H9 (cell line): Measurements from ENCODE around the gene HAUS7. TPM values are rescaled to one million over a fixed set of nuclear protein-coding genes. Genes with fewer than 3 reads are reported as not detected.

Source experiments
- DNase-seq: peaks from one replicate; pipeline ENCODE4 v3.0.0-alpha.2; 2017
- H2AFZ ChIP-seq: one replicate; pipeline ENCODE4 v1.6.1; 2013; ENCODE audit warnings: mild to moderate bottlenecking, low read length, control low read depth, moderate library complexity
- H2AK5ac ChIP-seq: 2 replicates; pipeline ENCODE4 v1.6.1; 2013; ENCODE audit warnings: low read length, control low read depth, mixed read lengths; ENCODE audit not compliant: insufficient read length
- H2BK120ac ChIP-seq: one replicate; pipeline ENCODE4 v1.6.1; 2013; ENCODE audit warnings: low read depth, mild to moderate bottlenecking, low read length, control low read depth, inconsistent platforms; ENCODE audit not compliant: poor library complexity, severe bottlenecking
- H2BK12ac ChIP-seq: 2 replicates; pipeline ENCODE4 v1.6.1; 2013; ENCODE audit warnings: low read length, control low read depth, mixed read lengths, low read depth; ENCODE audit not compliant: insufficient read length
- H2BK15ac ChIP-seq: 2 replicates; pipeline ENCODE4 v1.6.1; 2013; ENCODE audit warnings: low read depth, low read length, control low read depth
- H2BK20ac ChIP-seq: one replicate; pipeline ENCODE4 v1.6.1; 2013; ENCODE audit warnings: low read depth, mild to moderate bottlenecking, low read length, control low read depth, inconsistent platforms; ENCODE audit not compliant: poor library complexity, severe bottlenecking
- H2BK5ac ChIP-seq: 2 replicates; pipeline ENCODE4 v1.6.1; 2013; ENCODE audit warnings: low read length, control low read depth, mixed read lengths; ENCODE audit not compliant: insufficient read length
- H3K14ac ChIP-seq: 2 replicates; pipeline ENCODE4 v1.6.1; 2013; ENCODE audit warnings: low read length, control low read depth; ENCODE audit not compliant: insufficient read depth
- H3K18ac ChIP-seq: 2 replicates; pipeline ENCODE4 v1.6.1; 2013; ENCODE audit warnings: low read depth, mild to moderate bottlenecking, mixed read lengths, low read length, control low read depth; ENCODE audit not compliant: insufficient read length
- H3K23ac ChIP-seq: 2 replicates; pipeline ENCODE4 v1.6.1; 2013; ENCODE audit warnings: low read length, control low read depth, mixed read lengths, low read depth; ENCODE audit not compliant: insufficient read length
- H3K23me2 ChIP-seq: 2 replicates; pipeline ENCODE4 v1.6.1; 2013; ENCODE audit warnings: low read depth, mild to moderate bottlenecking, mixed read lengths, low read length, control low read depth; ENCODE audit not compliant: insufficient read length, poor library complexity, severe bottlenecking
- H3K27ac ChIP-seq: 2 replicates; pipeline ENCODE4 v1.5.1; 2013; ENCODE audit warnings: low read length, control low read depth, mixed read lengths, low read depth; ENCODE audit not compliant: insufficient read length
- H3K27me3 ChIP-seq: 2 replicates; pipeline ENCODE4 v1.6.1; 2013; ENCODE audit warnings: low read length, control low read depth, inconsistent platforms; ENCODE audit not compliant: insufficient read depth
- H3K4ac ChIP-seq: 2 replicates; pipeline ENCODE4 v1.6.1; 2013; ENCODE audit warnings: low read depth, mild to moderate bottlenecking, control low read depth, inconsistent platforms, low read length, moderate library complexity
- H3K4me1 ChIP-seq: 2 replicates; pipeline ENCODE4 v1.6.1; 2013; ENCODE audit warnings: low read length, control low read depth, inconsistent platforms; ENCODE audit not compliant: insufficient read depth
- H3K4me2 ChIP-seq: 2 replicates; pipeline ENCODE4 v1.6.1; 2013; ENCODE audit warnings: low read length, control low read depth, mixed read lengths; ENCODE audit not compliant: insufficient read length, insufficient read depth
- H3K56ac ChIP-seq: 2 replicates; pipeline ENCODE4 v1.6.1; 2013; ENCODE audit warnings: low read depth, mild to moderate bottlenecking, mixed read lengths, low read length, control low read depth; ENCODE audit not compliant: insufficient read length
- H3K79me1 ChIP-seq: 2 replicates; pipeline ENCODE4 v1.6.1; 2013; ENCODE audit warnings: low read depth, mild to moderate bottlenecking, moderate library complexity, low read length, control low read depth, inconsistent platforms; ENCODE audit not compliant: insufficient read depth, poor library complexity, severe bottlenecking
- H3K79me2 ChIP-seq: 2 replicates; pipeline ENCODE4 v1.6.1; 2013; ENCODE audit warnings: low read length, control low read depth, inconsistent platforms; ENCODE audit not compliant: insufficient read depth
- H3K9ac ChIP-seq: 2 replicates; pipeline ENCODE4 v1.6.1; 2013; ENCODE audit warnings: low read length, control low read depth, mixed read lengths; ENCODE audit not compliant: insufficient read length; ENCODE audit errors: extremely low read depth
- H3K9me3 ChIP-seq: one replicate; pipeline ENCODE4 v1.6.1; 2013; ENCODE audit warnings: low read depth, low read length, inconsistent platforms; ENCODE audit not compliant: control insufficient read depth
- H3T11ph ChIP-seq: one replicate; pipeline ENCODE4 v1.6.1; 2013; ENCODE audit warnings: mild to moderate bottlenecking, low read length, control low read depth, inconsistent platforms
- H4K20me1 ChIP-seq: one replicate; pipeline ENCODE4 v1.6.1; 2013; ENCODE audit not compliant: control insufficient read depth, insufficient read length, insufficient read depth
- H4K5ac ChIP-seq: 2 replicates; pipeline ENCODE4 v1.6.1; 2013; ENCODE audit warnings: low read depth, mild to moderate bottlenecking, mixed read lengths, low read length, control low read depth; ENCODE audit not compliant: insufficient read length
- H4K8ac ChIP-seq: replicated peaks from 2 replicates; pipeline ENCODE4 v1.6.1; 2013; ENCODE audit warnings: low read length, control low read depth, mixed read lengths, low read depth; ENCODE audit not compliant: insufficient read length
- H4K91ac ChIP-seq: 2 replicates; pipeline ENCODE4 v1.6.1; 2013; ENCODE audit warnings: low read depth, mild to moderate bottlenecking, moderate library complexity, mixed read lengths, low read length, control low read depth; ENCODE audit not compliant: insufficient read length
- H3K27ac Mint-ChIP-seq, 3 experiments: 2 replicates in 2 of 3; 3 replicates in 1 of 3; pipeline ENCODE4 v1.8.0; 2020 to 2021; ENCODE audit warnings: mixed read lengths in 3 of 3, mild to moderate bottlenecking in 1 of 3, moderate library complexity in 1 of 3
- H3K27me3 Mint-ChIP-seq: 2 replicates; pipeline ENCODE4 v1.8.0; 2021; ENCODE audit warnings: low read depth, mild to moderate bottlenecking, moderate library complexity, mixed read lengths
- H3K36me3 Mint-ChIP-seq, 3 experiments: 2 replicates in 2 of 3; 3 replicates in 1 of 3; pipeline ENCODE4 v1.8.0; 2020 to 2021; ENCODE audit warnings: low read depth in 3 of 3, mixed read lengths in 3 of 3; ENCODE audit not compliant: insufficient read depth in 1 of 3
- H3K4me1 Mint-ChIP-seq, 2 experiments: 2 replicates each; pipeline ENCODE4 v1.8.0; 2020; ENCODE audit warnings: mixed read lengths in 2 of 2
- H3K4me3 Mint-ChIP-seq, 2 experiments: 2 replicates in 1 of 2; 3 replicates in 1 of 2; pipeline ENCODE4 v1.8.0; 2020 to 2021; ENCODE audit warnings: mild to moderate bottlenecking in 2 of 2, mixed read lengths in 2 of 2, moderate library complexity in 1 of 2
- H3K9me3 Mint-ChIP-seq, 2 experiments: 2 replicates in 1 of 2; 3 replicates in 1 of 2; pipeline ENCODE4 v1.8.0; 2020; ENCODE audit warnings: mild to moderate bottlenecking in 2 of 2, mixed read lengths in 2 of 2, moderate library complexity in 1 of 2
- WGBS: extraction: QIAGEN DNeasy Blood & Tissue Kit; methylation state at CpG from one replicate; pipeline ENCODE4 v1.1.7; 2013; ENCODE audit warnings: missing lambda C conversion rate, low lambda C conversion rate, mixed read lengths; ENCODE audit not compliant: insufficient read length; ENCODE audit errors: extremely low coverage; 5-methylcytosine and 5-hydroxymethylcytosine counted together
- total RNA-seq: library from RNA; stranded (reverse); gene quantifications from 2 replicates; pipeline ENCODE4 v1.2.1, GENCODE V29; 2021
- TF ChIP-seq, protein P1 (sequence below): fragments of 200-600 bp; sonication (generic); conservative IDR thresholded peaks from 3 replicates; pipeline ENCODE4 v1.8.0; 2021; ENCODE audit warnings: antibody characterized with exemption, mild to moderate bottlenecking

The HAUS7 gene
- total RNA-seq, 1 experiment from 2014 or later, result 45.3 TPM

DNA sequence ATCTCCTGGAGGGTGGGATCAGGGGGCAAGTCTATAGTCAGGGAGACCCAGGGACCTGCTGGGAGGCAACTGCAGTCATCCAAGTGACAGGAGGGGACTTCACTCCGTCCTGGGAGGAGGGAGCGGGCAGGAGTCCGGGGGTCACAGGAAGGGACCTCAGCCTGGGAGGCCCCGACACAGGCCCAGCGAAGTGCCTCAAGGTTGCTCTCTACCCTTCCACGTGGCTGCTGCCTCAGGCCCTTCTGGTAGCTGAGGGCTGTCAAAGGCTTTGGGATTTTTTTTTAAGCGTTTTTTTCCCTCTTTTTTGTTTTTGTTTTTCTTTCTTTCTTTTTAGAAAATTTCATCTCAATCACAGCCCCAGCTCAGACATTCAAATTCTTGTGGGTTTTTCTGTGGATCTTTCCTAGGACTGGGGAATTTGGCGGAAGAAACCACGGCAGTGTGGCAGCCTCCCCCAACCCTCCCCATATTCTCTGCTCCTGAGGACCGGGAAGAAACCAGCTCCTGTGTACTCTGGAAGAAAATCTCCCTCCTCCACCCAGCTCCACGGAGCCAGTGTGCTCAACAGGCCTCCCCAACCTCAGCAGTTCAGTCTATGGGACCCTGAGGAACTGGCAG, 1.4 kb upstream of the HAUS7 start:
- no peak overlapping the region for H3T11ph ChIP-seq
- H4K20me1 ChIP-seq, result no peaks in the 10 kb centered on the region
- no peak overlapping the region for H2BK5ac ChIP-seq
- no CpG with 5 or more reads among the region's 11 CpGs for WGBS
- H3K14ac ChIP-seq, result no peak overlapping the region
- H3K9me3 ChIP-seq, result peaks cover 22% of the 10 kb centered on the region
- DNase-seq, result no peak
- peaks cover 3% of the 10 kb centered on the region for H3K27me3 ChIP-seq
- H3K4me1 Mint-ChIP-seq, result no peaks in the 10 kb centered on the region; a peak in 2 of 4 replicates
- H2BK12ac ChIP-seq, result no peak overlapping the region
- peaks cover 6% of the 10 kb centered on the region for H3K23me2 ChIP-seq
- H3K9me3 Mint-ChIP-seq, result peaks cover 51 to 77% of the 10 kb centered on the region in 2 experiments
- H3K56ac ChIP-seq, result no peak overlapping the region
- H3K27ac ChIP-seq, result no peak overlapping the region
- no peak overlapping the region for H3K4me3 Mint-ChIP-seq
- H3K18ac ChIP-seq, result no peak overlapping the region
- H3K79me1 ChIP-seq, result no peaks in the 10 kb centered on the region
- H3K9ac ChIP-seq, result no peak overlapping the region
- no peak overlapping the region for H3K23ac ChIP-seq
- H3K4ac ChIP-seq, result no peak overlapping the region
- no peak overlapping the region for H2AFZ ChIP-seq
- TF ChIP-seq, protein P1, sequence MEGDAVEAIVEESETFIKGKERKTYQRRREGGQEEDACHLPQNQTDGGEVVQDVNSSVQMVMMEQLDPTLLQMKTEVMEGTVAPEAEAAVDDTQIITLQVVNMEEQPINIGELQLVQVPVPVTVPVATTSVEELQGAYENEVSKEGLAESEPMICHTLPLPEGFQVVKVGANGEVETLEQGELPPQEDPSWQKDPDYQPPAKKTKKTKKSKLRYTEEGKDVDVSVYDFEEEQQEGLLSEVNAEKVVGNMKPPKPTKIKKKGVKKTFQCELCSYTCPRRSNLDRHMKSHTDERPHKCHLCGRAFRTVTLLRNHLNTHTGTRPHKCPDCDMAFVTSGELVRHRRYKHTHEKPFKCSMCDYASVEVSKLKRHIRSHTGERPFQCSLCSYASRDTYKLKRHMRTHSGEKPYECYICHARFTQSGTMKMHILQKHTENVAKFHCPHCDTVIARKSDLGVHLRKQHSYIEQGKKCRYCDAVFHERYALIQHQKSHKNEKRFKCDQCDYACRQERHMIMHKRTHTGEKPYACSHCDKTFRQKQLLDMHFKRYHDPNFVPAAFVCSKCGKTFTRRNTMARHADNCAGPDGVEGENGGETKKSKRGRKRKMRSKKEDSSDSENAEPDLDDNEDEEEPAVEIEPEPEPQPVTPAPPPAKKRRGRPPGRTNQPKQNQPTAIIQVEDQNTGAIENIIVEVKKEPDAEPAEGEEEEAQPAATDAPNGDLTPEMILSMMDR, result no peak
- H3K4me1 ChIP-seq, result no peaks in the 10 kb centered on the region; the same call in 1 of the 2 replicates
- H4K5ac ChIP-seq, result no peak overlapping the region
- no peak overlapping the region for H2BK15ac ChIP-seq
- H3K79me2 ChIP-seq, result no peaks in the 10 kb centered on the region; the same call in 1 of the 2 replicates
- H2BK120ac ChIP-seq, result no peak overlapping the region
- H3K4me2 ChIP-seq, result no peak overlapping the region
- no peak overlapping the region for H4K8ac ChIP-seq
- no peak overlapping the region for H2BK20ac ChIP-seq
- peaks cover 11 to 20% (median 16%) of the 10 kb centered on the region in 3 experiments for H3K36me3 Mint-ChIP-seq
- H2AK5ac ChIP-seq, result no peak overlapping the region
- H3K27me3 Mint-ChIP-seq, result peaks cover 34% of the 10 kb centered on the region
- no peak overlapping the region for H4K91ac ChIP-seq
- H3K27ac Mint-ChIP-seq, result no peak overlapping the region
